Neutrophil (primary cell): ENCODE data around the gene CDS2.

Experiments
- H3K27ac ChIP-seq: fragments of 200-600 bp; sonication (generic); 2 replicates; pipeline ENCODE4 v1.5.1; 2016; ENCODE audit warnings: mild to moderate bottlenecking, moderate library complexity
- H3K27me3 ChIP-seq: fragments of 200-600 bp; sonication (generic); 2 replicates; pipeline ENCODE4 v1.6.0; 2016; ENCODE audit warnings: mild to moderate bottlenecking
- H3K36me3 ChIP-seq: fragments of 200-600 bp; sonication (generic); 2 replicates; pipeline ENCODE4 v1.5.1; 2017
- H3K4me1 ChIP-seq, 2 experiments: fragments of 200-600 bp in 1 of 2; sonication (generic) in 1 of 2; 1 replicate in 1 of 2; 2 replicates in 1 of 2; pipeline versions ENCODE4 v1.5.1 to v1.6.1; 2013 to 2016; ENCODE audit warnings: low read depth in 1 of 2, low read length in 1 of 2, mild to moderate bottlenecking in 1 of 2, moderate library complexity in 1 of 2; ENCODE audit not compliant: control insufficient read depth in 1 of 2, insufficient read depth in 1 of 2
- H3K4me3 ChIP-seq, 2 experiments: fragments of 200-600 bp in 1 of 2; sonication (generic) in 1 of 2; 1 replicate in 1 of 2; 2 replicates in 1 of 2; pipeline ENCODE4 v1.5.1; 2013 to 2016; ENCODE audit warnings: low read depth in 1 of 2, low read length in 1 of 2, mild to moderate bottlenecking in 1 of 2, moderate library complexity in 1 of 2
- H3K9me3 ChIP-seq: fragments of 200-600 bp; sonication (generic); 2 replicates; pipeline ENCODE4 v1.5.1; 2016
- TF ChIP-seq, protein P1 (sequence below): fragments of 200-600 bp; sonication (generic); IDR thresholded peaks from 2 replicates; pipeline ENCODE4 v1.5.1; 2016; ENCODE audit warnings: antibody characterized with exemption

CDS2 gene

GRCh38 chr20:5170341-5170740 lies 43.5 kb downstream of the CDS2 start:
- Histone ChIP-seq H3K9me3 (no peaks in the 10 kb centered on the region), H3K36me3 (peaks cover 26% of the 10 kb centered on the region), H3K4me1 (peaks cover 21 to 24% of the 10 kb centered on the region in 2 experiments), H3K4me3 (no peak overlapping the region), H3K27me3 (no peaks in the 10 kb centered on the region), H3K27ac (peak overlapping the region; percentile 82)
- TF ChIP-seq, protein P1, sequence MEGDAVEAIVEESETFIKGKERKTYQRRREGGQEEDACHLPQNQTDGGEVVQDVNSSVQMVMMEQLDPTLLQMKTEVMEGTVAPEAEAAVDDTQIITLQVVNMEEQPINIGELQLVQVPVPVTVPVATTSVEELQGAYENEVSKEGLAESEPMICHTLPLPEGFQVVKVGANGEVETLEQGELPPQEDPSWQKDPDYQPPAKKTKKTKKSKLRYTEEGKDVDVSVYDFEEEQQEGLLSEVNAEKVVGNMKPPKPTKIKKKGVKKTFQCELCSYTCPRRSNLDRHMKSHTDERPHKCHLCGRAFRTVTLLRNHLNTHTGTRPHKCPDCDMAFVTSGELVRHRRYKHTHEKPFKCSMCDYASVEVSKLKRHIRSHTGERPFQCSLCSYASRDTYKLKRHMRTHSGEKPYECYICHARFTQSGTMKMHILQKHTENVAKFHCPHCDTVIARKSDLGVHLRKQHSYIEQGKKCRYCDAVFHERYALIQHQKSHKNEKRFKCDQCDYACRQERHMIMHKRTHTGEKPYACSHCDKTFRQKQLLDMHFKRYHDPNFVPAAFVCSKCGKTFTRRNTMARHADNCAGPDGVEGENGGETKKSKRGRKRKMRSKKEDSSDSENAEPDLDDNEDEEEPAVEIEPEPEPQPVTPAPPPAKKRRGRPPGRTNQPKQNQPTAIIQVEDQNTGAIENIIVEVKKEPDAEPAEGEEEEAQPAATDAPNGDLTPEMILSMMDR, result no peak

DNA sequence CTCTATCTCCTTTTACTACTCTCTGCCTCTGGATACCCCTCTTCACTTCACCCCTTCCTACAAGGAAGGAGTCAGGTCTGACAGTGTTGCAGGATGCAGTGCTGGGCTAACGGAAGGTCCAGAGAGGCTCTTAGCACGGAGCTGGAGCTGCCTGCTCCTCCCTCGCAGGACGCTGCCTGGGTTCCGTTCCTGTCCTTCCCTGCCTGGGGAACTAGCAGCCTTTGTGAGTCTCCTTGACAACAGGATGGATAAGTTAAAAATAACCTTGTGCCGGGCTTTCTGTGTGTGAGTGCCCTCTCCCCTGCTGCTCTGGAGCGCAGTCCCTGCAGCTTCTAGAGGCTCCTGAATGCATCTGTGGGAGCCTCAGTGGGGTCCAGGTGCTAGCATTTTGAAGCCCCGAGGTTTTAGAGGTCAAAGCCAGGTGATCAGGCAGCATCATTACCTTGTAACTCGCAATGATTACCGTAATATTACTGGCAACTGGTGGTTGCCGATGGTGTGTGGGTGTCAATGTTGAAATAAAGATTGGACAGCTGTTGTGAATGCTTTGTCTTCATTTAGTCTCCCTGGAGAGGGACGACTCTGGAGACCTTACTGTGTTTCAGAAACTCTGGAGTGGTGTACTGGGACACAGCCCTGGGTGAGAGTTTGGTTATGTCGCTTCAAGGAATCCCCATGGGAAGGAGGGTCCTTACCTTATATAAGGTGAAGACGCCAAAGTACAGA lies 44.4 kb downstream of the CDS2 start:
- Histone ChIP-seq H3K27me3 (no peaks in the 10 kb centered on the region), H3K36me3 (peaks cover 35% of the 10 kb centered on the region), H3K27ac (no peak overlapping the region), H3K9me3 (no peaks in the 10 kb centered on the region), H3K4me1 (peaks cover 21 to 24% of the 10 kb centered on the region in 2 experiments), H3K4me3 (no peak overlapping the region)
- TF ChIP-seq, protein P1, result no peak

GRCh38 chr20:5171790-5172164 lies 45.0 kb downstream of the CDS2 start:
- peaks cover 40% of the 10 kb centered on the region for H3K36me3 ChIP-seq
- H3K4me3 ChIP-seq, result no peak overlapping the region
- no peak overlapping the region for H3K27ac ChIP-seq
- TF ChIP-seq, protein P1, result no peak
- H3K27me3 ChIP-seq, result no peaks in the 10 kb centered on the region
- H3K9me3 ChIP-seq, result no peaks in the 10 kb centered on the region
- peaks cover 21 to 24% of the 10 kb centered on the region in 2 experiments for H3K4me1 ChIP-seq

GRCh38 chr20:5172167-5172601 lies 45.4 kb downstream of the CDS2 start:
- H3K36me3 ChIP-seq, result peaks cover 44% of the 10 kb centered on the region
- H3K27ac ChIP-seq, result no peak overlapping the region
- no peaks in the 10 kb centered on the region for H3K9me3 ChIP-seq
- no peaks in the 10 kb centered on the region for H3K27me3 ChIP-seq
- TF ChIP-seq, protein P1, result no peak
- H3K4me1 ChIP-seq, result peaks cover 21 to 24% of the 10 kb centered on the region in 2 experiments
- no peak overlapping the region for H3K4me3 ChIP-seq

GRCh38 chr20:5172903-5173463 lies 46.2 kb downstream of the CDS2 start:
- Histone ChIP-seq H3K27ac (peak overlapping the region; percentile 40), H3K4me3 (no peak overlapping the region), H3K9me3 (no peaks in the 10 kb centered on the region), H3K4me1 (peaks cover 21 to 24% of the 10 kb centered on the region in 2 experiments), H3K27me3 (no peaks in the 10 kb centered on the region), H3K36me3 (peaks cover 52% of the 10 kb centered on the region)
- TF ChIP-seq, protein P1, result no peak
